NCI-H146 (cell line): ENCODE results near the gene FIGN.

Experiments used
- DNase-seq: peaks from one replicate; lab custom pipeline; 2025; lab: John Stamatoyannopoulos, UW

FIGN gene

DNA sequence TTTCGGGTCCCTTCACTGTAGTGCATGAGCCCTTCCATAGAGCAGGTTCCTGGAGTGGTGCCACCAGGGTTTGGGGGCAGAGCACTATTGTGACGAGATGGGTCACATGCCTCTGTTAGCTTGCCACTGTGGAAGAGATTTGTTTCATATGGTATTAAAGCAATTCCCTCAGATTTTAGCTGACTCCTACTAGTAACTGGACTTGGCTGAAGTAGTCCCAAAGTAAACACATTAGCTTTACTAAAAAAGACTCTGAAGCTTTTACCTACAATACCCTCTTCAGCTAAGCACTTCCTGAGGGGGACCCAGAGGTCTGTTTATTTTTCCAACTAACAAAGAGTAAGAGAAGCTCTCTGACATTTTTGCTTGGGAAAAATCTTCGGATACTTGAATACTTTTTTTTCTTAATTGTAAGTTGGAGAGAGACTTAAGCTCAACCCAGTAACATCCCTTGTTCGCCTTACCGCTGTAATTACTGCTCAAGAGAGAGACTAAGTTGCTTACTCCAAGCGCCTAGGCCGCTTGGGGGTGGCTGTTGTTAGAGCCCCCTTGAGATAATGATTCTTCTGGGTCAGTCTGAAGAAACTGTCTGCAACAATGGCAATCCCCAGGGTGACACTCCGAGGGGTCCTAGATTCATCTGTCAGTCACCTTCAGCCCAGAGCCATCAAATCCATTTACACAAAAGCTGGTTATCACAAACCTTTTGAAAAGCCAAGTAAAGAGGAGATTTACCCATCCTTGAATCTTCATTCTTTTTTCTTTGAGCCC is 177.4 kb downstream of the FIGN start:
- no peak for DNase-seq

DNA sequence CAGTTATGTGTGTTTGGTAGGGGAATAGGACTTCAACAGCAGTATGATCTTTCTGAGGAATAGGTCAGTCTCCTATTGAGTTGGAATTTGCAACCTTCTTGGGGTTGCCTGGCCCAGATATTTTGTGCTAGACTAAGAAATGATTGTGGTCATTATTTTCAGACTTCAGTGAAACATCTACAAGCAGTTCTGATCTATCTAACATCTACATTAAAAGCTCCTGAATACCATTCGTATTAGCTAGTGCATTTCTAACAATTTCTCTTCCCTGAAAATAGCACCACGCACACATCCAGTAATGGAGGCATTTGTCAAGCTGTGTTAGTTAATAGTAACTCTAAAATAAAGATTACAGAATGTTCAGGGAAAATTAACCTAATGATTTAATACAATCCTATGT is 179.3 kb downstream of the FIGN start:
- DNase-seq: no peak

DNA sequence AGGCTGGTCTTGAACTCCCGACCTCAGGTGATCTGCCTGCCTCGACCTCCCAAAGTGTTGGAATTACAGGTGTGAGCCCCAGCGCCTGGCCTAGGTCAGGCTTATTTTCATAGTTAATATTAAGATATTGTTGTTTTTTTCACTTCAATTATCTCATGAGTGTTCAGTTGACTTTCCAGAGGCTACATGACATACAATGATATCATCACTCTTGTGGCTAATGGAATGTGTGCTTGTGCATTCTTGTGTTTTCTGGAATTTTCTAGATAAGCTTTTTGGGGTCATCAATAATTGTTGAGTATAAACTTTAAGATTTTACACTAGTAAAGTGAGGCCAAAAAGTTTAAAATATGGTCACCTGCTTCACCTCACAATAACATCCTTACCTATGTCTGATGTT is 180.9 kb downstream of the FIGN start:
- no peak for DNase-seq

DNA sequence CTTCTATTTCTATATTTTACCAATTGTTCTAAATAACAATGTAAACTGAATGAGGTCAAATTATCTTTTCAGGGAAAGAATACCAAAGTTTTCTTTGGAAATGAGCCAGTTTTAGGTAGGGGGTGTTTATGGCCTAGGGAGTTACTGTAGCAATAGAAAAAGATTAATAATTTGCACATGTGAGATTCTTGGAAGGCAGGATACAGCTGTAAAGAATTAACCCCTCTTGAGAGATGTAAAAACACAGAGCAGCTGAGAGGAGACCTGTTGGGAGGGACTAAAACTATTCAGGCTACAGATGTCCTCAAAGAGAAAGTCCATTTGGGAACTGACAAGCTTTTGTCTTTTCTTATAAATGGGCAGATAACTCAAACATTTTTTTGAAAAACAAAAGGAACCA is 182.2 kb downstream of the FIGN start:
- DNase-seq: no peak

DNA sequence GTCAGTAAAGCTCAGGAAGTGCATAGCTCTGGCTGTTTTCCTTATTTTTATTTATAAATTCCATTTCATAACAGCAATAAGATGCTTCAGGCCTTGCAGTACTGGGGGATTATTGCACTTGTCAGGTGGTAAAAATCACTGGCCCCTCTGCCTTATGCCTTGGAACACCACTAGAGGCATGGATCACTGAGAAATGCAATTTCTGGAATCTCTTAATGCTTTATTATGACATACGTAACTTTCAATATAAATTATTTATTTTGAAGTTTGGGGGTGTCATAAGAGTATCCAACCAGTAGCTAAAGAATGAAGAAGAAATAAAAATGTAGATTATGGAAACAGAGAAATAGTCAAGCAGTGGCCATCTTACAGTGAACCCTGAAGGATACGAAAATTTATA is 183.1 kb downstream of the FIGN start:
- no peak for DNase-seq

DNA sequence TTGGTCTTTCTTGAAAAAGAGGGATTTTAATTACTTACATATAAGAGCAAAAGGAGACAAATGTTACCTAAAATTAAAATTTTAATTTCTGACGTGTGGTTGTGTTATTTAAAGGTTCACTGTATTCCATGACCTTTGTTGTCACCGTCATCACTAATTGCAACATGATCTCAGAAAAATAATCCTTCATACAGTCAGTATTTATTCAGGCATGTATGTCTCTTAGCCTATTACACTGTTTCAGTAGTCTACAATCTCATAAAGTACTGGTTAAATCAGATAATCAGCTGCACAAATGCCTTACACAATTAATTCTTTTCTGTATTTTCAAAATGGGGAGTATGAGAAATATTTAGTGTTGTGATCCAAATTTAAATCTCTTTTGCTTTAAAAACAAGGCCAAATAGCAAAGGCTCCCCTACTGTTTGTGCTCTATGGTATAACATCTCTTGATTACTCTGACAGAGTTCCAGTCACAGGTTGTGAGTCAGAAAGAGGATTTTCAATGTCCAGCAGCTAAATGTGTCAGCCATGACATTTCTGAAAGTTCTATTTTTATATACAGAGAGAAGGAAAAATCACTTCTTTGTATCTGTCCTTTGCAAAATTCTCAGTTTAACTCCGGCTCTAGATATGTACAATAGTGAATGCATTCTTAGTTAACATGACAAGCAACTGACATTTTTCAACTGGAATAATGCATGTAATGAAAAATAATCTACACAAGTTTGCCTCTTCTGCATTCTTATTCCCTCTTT is 184.0 kb downstream of the FIGN start:
- DNase-seq: no peak

DNA sequence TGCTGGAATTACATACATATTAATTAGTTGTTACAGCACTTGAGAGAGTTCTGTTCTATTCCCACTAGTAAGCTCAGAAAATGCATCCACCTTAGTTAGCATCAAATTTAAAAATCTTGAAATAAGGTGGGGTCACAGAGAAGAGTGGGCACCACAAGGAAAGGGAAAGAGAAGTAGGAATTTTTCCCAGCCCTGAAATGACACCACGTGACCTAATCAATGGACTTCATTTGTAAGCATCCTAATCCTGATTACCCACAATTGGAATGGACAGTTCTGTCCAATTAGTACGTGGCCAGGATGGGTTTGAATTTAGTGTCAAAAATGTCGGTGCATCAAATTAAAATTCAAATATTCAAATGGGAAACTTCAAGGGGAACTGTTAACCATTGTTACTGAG is 186.8 kb downstream of the FIGN start:
- no peak for DNase-seq
